Heart left ventricle (tissue), 13 donors: ENCODE results near the gene FAM163A.

ENCODE experiments used
- POLR2A ChIP-seq, 2 donors: fragments of 450-650 bp; IDR thresholded peaks; one replicate each; pipeline ENCODE4 v1.6.1; 2017; ENCODE audit warnings: antibody characterized with exemption in 2 of 2, mild to moderate bottlenecking in 2 of 2, moderate library complexity in 2 of 2
- TF ChIP-seq, protein P1 (sequence below), 12 donors: fragments of 200-600 bp; sonication (generic) in 4 of 12; IDR thresholded peaks; one replicate each; pipeline versions ENCODE4 v1.5.0 to v1.8.0; 2018 to 2022; ENCODE audit warnings: antibody characterized with exemption in 12 of 12, mild to moderate bottlenecking in 5 of 12
- donor health status: ischemic (EF 13 %, LVEDD 7.1; RV severe dilation, severe dysfunction).
- donor health status: DM: no; HTN: yes; CAD: no.
- donor health status: DM: no; HTN: no; CAD: no.
- donor health status: ischemic (EF 25% LVEDD 6.9; RV normal size, moderate dysfunction).
- donor health status: ischemic (EF 25% LVEDD 5.7; RV mildly dilated, moderate dysfunction).
- donor health status: ischemic (EF 35%, LVEDD 5.7; RV mildly dilated, moderate dysfunction).
- donor health status: nonischemic (EF 11% LVEDD 7.7; RV severe dilation, severe dysfunction).
- donor health status: DM: yes; HTN: yes; CAD: no.
- donor health status: PGD.
- donor health status: ischemic (EF 29% LVEDD 5.4; RV normal size, mild dysfunction).
- donor health status: nonischemic (EF 23%, LVEDD 6.1; RV moderate dilation, normal function).

DNA sequence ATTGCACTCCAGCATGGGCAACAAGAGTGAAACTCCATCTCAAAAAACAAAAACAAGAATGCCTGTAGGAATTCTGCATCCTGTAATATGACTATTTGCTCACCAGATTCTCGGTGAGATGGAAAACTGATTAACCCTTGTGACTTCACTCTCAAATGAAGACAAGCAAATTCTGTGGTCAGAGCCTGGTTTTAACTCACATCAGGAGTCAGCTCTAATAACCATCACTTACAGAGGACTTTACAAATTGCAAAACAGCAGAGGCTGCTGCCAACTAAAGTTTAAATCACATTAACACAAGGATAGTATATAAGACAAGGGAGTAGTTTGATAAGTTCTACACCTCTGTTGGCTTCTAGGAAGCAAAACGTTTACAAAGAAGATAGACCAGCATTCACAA is 35.7 kb upstream of the FAM163A start:
- TF ChIP-seq, protein P1, sequence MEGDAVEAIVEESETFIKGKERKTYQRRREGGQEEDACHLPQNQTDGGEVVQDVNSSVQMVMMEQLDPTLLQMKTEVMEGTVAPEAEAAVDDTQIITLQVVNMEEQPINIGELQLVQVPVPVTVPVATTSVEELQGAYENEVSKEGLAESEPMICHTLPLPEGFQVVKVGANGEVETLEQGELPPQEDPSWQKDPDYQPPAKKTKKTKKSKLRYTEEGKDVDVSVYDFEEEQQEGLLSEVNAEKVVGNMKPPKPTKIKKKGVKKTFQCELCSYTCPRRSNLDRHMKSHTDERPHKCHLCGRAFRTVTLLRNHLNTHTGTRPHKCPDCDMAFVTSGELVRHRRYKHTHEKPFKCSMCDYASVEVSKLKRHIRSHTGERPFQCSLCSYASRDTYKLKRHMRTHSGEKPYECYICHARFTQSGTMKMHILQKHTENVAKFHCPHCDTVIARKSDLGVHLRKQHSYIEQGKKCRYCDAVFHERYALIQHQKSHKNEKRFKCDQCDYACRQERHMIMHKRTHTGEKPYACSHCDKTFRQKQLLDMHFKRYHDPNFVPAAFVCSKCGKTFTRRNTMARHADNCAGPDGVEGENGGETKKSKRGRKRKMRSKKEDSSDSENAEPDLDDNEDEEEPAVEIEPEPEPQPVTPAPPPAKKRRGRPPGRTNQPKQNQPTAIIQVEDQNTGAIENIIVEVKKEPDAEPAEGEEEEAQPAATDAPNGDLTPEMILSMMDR (IDR thresholded peaks at IDR 0.05): no peak
- TF ChIP-seq POLR2A (IDR thresholded peaks at IDR 0.05): no peak
